T-helper 1 cell treated with Interleukin-12 subunit alpha and Interleukin-12 subunit beta and Interleukin-4 antibody, amounts not matched to agents 30 ng/mL and 1 ng/mL, for 36 hours (primary cell): ENCODE measurements around the gene NAT8L. TPM values are rescaled to one million over a fixed set of nuclear protein-coding genes. Genes with fewer than 3 reads are reported as not detected.
"Not testable (repeated sequence)": the region's sequence is repeated elsewhere in the genome, so short reads cannot be mapped to it uniquely, and the experiment has no call there.

Experiments used
- intact Hi-C: fragments of 100-400 bp; cut with micrococcal nuclease; formaldehyde crosslinking; loops from one replicate; pipeline ENCODE4 v1.15.1; 2024
- total RNA-seq: library from RNA; stranded (reverse); gene quantifications from 2 replicates; pipeline ENCODE4 v1.2.3, GENCODE V29; 2022

Gene NAT8L, protein sequence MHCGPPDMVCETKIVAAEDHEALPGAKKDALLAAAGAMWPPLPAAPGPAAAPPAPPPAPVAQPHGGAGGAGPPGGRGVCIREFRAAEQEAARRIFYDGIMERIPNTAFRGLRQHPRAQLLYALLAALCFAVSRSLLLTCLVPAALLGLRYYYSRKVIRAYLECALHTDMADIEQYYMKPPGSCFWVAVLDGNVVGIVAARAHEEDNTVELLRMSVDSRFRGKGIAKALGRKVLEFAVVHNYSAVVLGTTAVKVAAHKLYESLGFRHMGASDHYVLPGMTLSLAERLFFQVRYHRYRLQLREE
- 5.1 and 5.2 TPM in 2 replicates for total RNA-seq

DNA sequence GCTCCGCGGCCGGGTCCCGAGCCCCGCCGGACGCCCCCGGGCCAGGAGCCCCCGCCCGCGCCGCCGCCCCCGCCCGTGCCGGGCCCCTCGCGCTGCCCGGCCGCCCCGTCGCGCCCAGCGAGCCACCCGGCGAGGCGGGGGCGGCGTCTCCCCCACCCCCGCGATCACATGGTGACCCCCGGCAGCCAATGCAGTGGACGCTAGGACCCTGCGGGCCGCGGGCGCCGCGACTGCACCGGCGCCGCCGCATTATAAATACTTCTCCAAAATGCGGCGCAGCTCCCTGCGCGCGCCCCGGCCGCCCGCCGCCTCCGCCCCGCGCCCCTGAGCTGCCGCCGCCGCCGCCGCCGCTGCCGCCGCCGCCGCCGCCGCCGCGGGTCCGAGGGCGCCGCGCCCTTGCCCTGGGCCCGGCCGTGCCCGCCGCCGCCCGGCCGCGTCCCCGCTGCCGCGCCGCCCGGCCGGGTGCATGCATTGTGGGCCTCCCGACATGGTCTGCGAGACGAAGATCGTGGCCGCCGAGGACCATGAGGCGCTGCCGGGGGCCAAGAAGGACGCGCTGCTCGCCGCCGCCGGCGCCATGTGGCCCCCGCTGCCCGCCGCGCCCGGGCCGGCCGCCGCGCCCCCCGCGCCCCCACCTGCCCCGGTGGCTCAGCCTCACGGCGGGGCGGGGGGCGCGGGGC lies at the start of gene NAT8L:
Gene NAT8L, plus strand, starts transcription at position 282 of the 680 bp plus-strand sequence. Its CDS starts 185 bp downstream, at position 467.
- intact Hi-C loops = loop anchor here (1.0 to 5.0 kb wide), 2 partner anchors 50 to 113 kb away; no protein-coding TSS in a partner anchor

- intact Hi-C loops = loop anchor here (1.0 to 5.0 kb wide), 16 partner anchors 32 to 997 kb away; partner anchors contain the start of genes CFAP99, FGFRL1, GRK4 and HAUS3
Measured at GRCh38 chr4:2009651-2010233, 49.4 kb upstream of the NAT8L start.

- intact Hi-C loops = no loop called here
Measured at GRCh38 chr4:2011583-2011982, 47.5 kb upstream of the NAT8L start.

DNA sequence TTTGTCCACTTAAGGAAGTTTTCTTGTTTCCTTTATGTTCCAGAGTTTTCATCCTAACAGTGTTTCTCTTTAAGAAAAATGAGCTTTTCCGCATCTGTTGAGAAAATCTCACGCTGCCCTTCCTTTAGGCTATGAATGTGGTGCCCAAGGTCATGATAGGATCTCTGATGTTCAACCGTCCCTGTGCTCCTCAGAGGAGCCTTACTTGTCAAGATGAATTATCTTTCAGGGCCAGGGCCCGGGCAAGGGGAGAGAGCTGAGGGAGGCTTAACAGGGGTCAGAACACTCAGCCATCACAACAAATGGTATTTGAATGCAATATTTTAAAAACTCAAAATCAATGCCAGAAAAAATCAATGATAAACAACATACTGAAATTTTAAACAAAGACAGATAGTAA lies 44.1 kb upstream of the NAT8L start:
- intact Hi-C loops = no loop called here

DNA sequence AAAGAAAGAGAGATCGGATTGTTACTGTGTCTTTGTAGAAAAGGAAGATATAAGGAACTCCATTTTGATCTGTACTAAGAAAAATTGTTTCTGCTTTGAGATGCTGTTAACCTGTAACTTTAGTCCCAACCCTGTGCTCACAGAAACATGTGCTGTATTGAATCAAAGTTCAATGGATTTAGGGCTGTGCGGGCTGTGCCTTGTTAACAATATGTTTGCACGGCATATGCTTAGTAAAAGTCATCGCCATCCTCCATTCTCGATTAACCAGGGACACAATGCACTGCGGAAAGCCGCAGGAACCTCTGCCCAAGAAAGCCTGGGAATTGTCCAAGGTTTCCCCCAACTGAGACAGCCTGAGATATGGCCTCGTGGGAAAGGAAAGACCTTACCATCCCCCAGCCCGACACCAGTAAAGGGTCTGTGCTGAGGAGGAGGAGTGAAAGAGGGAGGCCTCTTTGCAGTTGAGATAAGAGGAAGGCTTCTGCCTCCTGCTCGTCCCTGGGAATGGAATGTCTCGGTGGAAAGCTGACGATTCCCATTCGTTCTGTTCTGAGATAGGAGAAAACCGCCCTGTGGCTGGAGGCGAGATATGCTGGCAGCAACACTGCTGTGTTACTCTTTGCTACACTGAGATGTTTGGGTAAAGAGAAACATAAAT lies 37.6 kb upstream of the NAT8L start:
- intact Hi-C loops = not testable (repeated sequence)

- intact Hi-C loops = no loop called here
Measured at GRCh38 chr4:2024683-2025082, 34.4 kb upstream of the NAT8L start.

- intact Hi-C loops = no loop called here
Measured at GRCh38 chr4:2025817-2026216, 33.3 kb upstream of the NAT8L start.

DNA sequence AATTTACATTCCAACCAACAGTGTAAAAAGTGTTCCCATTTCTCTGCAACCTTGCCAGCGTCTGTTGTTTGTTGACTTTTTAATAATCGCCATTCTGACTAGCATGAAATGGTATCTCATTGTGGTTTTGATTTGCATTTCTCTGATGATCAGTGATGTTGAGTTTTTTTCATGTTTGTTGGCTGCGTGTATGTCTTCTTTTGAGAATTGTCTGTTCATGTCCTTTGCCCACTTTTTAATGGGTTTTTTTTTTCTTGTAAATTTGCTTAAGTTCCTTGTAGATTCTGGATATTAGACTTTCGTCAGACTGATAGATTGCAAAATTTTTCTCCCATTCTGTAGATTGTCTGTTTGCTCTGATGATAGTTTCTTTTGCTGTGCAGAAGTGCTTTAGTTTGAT lies 32.0 kb upstream of the NAT8L start:
- intact Hi-C loops = not testable (repeated sequence)

DNA sequence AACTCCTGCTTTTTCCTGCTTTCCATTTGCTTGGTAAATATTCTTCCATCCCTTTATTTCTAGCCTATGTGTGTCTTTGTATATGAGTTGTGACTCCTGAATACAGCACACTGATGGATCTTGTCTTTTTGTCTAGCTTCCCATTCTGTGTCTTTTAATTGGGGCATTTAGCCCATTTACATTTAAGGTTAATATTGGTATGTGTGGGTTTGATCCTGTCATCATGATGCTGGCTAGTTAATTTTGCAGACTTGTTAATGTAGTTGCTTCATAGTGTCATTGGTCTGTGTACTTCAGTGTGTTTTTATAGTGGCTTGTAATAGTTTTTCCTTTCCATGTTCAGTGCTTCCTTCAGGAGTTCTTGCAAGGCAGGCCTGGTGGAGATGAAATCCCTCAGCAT lies 28.0 kb upstream of the NAT8L start:
- intact Hi-C loops = not testable (repeated sequence)

GRCh38 chr4:2036327-2036726 lies 22.8 kb upstream of the NAT8L start:
- intact Hi-C loops = no loop called here

- intact Hi-C loops = no loop called here
Measured at GRCh38 chr4:2036866-2037265, 22.3 kb upstream of the NAT8L start.

DNA sequence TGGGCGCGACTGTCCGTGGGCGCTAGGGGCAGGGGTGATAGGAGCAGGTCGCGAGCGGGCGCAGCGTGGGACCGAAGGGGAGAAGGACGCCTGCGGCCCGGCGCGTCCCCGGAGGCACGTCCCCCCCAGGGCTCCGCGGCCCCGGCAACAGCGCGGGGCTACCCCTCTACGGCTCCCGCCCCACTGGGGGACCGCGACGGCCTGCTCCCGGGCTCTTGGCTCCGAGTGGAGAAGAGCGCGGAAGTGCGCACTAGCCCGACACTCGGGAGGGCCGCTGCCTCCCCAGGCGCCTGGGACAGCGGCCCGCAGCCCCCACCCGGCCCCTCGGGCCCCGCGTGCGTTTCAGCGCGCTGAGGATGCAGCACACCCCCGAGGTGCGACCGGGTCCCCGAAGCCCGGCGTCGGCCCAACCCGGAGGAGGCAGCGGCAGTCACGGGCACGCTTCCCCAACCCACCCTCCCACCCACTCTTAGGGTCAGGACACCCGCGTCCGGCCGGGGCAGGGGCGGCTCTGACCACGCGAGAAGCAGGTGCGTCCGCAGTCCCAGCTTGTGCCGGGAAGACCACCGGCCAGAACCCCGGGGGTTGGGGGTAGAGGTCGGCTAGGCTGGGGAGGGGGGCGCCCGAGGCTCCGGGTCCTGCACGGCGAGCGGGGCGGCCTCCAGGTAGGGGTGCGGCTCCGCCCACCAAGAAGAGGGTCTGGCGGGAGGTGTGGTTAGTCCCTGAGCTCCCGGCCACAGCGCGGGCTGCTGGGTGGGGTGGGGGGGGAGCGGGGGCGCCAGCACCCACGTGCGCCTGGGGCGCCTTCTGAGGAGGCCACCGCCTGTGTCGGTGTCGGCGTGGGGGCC lies 18.5 kb upstream of the NAT8L start:
- intact Hi-C loops = loop anchor here (1.0 to 5.0 kb wide), 4 partner anchors 31 to 428 kb away; partner anchors contain the start of genes HAUS3, POLN and RNF4

DNA sequence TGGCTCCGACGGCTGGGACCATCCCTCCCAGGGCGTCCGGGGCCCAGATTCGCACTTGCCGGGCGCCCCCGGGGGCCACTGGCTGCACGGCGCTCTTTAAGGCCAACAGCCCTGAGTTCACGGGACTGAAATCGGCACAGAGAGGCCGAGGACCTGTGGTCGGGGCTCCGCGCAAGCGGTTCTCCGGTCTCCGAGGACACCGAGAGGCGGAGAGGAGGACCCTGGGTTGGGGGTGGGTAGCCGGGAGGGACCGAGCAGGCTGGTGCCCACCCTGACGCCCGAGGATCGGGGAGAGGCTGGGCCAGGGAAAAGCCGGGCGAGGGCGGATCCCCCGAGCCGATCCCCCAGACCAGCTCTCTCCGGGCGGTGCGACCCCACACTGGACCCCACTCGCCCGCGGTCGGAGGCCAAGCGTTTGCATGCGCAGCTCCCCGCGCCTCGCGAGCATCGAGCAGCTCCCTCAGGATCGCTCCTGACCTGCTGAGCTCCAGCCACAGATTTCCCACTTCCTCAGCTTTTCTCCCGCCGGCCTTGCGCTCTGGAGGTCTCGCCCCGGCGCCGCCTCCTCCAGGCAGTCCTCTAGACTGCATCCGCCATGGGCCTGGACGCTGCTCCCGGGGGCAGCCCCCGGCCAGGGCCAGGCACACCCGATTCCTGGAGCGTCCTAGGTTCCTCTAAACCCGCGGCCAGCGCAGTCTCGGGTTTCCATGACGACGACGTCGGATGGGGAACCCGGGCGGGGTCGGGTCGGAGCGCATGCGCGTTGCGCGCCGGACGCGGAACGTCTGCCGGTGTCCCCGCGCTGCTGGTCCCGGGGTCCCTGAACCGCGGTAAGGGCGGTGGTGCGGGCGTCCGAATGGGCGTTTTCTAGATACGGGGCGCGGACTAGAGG lies 17.6 kb upstream of the NAT8L start:
- intact Hi-C loops = loop anchor here (1.0 to 5.0 kb wide), 4 partner anchors 32 to 427 kb away; partner anchors contain the start of genes HAUS3, POLN and RNF4

DNA sequence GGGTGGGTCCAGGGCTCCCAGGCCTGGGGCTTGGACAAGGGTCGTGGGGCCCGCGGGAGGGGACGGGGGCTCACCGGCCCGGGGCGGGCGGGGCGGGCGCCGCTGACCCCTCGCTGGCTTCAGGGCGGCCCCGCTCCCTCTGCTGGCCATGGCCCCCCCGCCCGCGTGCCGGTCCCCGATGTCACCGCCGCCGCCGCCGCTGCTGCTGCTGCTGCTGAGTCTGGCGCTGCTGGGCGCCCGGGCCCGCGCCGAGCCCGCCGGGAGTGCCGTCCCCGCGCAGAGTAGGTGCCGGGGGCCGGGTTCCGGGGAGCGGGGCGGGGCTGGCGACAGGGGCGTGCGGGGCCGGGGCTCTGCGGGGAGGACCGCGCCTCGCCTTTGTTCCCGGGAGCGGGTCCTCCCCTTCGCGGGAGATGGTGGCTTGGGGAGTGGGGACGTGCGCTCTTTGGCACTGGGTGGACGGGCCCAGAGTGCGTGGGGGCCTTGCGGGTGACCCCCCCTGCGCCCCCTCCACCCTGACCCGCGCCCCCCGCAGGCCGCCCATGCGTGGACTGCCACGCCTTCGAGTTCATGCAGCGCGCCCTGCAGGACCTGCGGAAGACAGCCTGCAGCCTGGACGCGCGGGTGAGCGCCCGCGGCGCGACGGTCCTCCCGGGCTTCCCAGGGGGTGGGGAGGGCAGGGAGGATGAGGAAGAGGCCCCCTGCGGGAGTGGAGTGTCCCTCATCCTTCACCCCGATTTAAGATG lies 16.8 kb upstream of the NAT8L start:
- intact Hi-C loops = loop anchor here (5.0 kb wide), 1 partner anchor 200 kb away; the partner anchor contains the start of genes HAUS3 and POLN

DNA sequence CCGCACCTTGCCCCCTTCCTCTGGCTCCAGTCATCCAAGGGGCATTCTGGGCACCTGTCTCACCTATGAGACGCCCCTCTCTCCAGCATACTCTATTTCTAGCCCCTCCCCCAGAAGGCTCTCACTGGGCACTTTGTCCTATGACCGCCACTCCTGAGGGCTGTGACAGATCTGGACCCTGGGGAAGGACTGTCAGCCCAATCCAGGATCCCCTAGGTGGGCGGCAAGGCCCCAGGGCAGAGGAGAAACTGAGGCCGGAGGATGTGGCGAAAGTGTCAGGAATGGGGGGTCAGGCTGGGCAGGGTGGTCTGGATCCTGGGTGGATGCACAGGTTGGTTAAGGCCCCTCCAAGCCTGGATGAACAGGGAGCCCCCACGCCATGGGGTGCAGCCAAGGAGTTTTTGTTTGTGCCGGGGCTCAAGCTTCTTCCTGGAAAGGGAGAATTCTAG lies 16.2 kb upstream of the NAT8L start:
- intact Hi-C loops = loop anchor here (5.0 kb wide), 1 partner anchor 199 kb away; the partner anchor contains the start of genes HAUS3 and POLN

DNA sequence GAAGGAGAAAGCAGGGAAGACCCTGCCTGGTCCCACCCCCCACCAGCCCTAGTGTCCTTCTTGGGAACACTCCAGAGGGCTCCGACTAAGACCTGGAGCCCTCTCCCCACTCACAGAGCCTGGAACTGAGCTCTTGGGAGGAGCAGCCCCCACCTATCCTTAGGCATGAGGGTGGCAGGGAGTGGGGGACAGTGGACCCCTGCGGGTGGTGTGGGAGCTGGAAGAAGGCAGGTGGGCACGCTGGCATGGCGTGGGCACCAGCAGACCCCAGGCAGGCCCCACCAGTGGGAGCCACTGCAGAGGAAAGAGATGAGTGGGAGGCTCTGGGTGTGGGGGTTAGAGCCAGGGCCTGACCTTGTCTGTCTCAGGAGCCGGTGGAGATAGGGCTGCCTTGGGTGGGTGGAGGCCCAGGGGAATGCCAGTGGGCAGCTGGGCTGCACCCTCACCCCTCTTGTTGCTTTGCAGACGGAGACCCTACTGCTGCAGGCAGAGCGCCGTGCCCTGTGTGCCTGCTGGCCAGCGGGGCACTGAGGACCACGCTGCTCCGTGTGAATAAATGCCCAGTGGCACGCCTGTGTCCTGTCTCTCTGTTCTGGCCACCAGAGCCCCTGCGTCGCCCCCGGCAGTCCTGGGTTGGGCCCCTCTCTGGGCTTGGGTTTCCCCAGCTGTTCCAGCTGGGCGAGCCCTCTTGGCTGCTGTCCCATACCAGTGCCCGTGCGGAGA lies 15.6 kb upstream of the NAT8L start:
- intact Hi-C loops = loop anchor here (5.0 kb wide), 1 partner anchor 199 kb away; the partner anchor contains the start of genes HAUS3 and POLN

DNA sequence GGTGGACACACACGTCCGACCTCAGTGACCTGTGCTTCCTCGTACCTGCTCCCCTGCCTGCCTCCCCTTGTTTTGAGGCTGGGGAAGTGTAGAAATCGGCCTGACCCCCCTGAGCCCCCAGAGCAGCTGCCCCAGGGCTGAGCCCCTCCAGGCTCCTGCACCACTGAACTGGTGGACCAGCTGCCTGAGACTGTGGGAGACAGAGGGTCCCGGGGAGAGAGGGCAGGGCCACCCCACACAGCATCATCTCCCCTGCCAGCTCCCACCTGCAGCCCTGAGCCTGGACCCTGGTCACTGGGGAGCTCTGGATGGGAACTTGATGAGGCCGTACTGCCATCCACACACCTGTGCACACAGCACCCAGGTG lies 15.0 kb upstream of the NAT8L start:
- intact Hi-C loops = loop anchor here (5.0 kb wide), 1 partner anchor 198 kb away; the partner anchor contains the start of genes HAUS3 and POLN
